K562 (cell line): ENCODE measurements around the gene KCNG1. TPM values are rescaled to one million over a fixed set of nuclear protein-coding genes. Genes with fewer than 3 reads are reported as not detected.

Source experiments
- ATAC-seq: fragments of 200-7000 bp; cut with Tn5 transposase; 3 replicates; pipeline ENCODE4 v1.9.1; 2020; ENCODE audit warnings: moderate library complexity
- BruUV-seq: library from RNA; stranded (reverse); fragments of 400-500 nt; replicated peaks from 2 replicates; lab custom pipeline; 2021; lab: Mats Ljungman, UMichigan
- CTCF ChIA-PET: fragments of 300-600 bp; formaldehyde crosslinking; extraction: SDS; loops from one replicate; lab custom pipeline; 2021; ENCODE audit warnings: low intra/inter-chr PET ratio; lab: Yijun Ruan, JAX
- POLR2A ChIA-PET: fragments of 300-600, 350-650 bp; sonication (Branson Sonifier 250); formaldehyde crosslinking; extraction: SDS; loops from one replicate; lab custom pipeline; 2021; ENCODE audit warnings: antibody characterized with exemption, inconsistent platforms; lab: Yijun Ruan, JAX
- DNase-seq, 4 experiments: peaks; one replicate each; pipeline versions ENCODE4 v3.0.0 to v3.0.0-alpha.2; 2011 to 2018; ENCODE audit warnings: low spot score in 3 of 4, mixed read lengths in 3 of 4; ENCODE audit errors: extremely low read depth in 1 of 4
- FAIRE-seq: peaks from 2 replicates; lab custom pipeline; 2011; peaks lifted over from hg19 to GRCh38; lab: Jason Lieb, UNC
- H2AFZ ChIP-seq: 2 replicates; pipeline ENCODE4 v1.6.0; 2011; ENCODE audit warnings: low read depth, low read length, control low read depth, inconsistent platforms
- H3K27ac ChIP-seq: fragments of 200-600 bp; 3 replicates; pipeline ENCODE4 v1.8.0; 2011; ENCODE audit warnings: low read depth, mild to moderate bottlenecking, control low read depth, inconsistent platforms, low read length, moderate library complexity, mixed read lengths; ENCODE audit errors: extremely low read depth
- H3K27me3 ChIP-seq, 2 experiments: fragments of 300-600 bp in 1 of 2; 2 replicates in 1 of 2; 3 replicates in 1 of 2; pipeline versions ENCODE4 v1.6.0 to v1.8.0; 2011; ENCODE audit warnings: inconsistent platforms in 2 of 2, low read length in 2 of 2, mild to moderate bottlenecking in 1 of 2, mixed read lengths in 1 of 2, moderate library complexity in 1 of 2; ENCODE audit not compliant: control insufficient read depth in 2 of 2, insufficient read depth in 2 of 2
- H3K36me3 ChIP-seq: fragments of 300-600 bp; 3 replicates; pipeline ENCODE4 v1.8.0; 2011; ENCODE audit warnings: mild to moderate bottlenecking, low read length, inconsistent platforms; ENCODE audit not compliant: control insufficient read depth, insufficient read depth
- H3K4me1 ChIP-seq, 2 experiments: fragments of 200-600 bp in 1 of 2; replicated peaks in 1 of 2; 2 replicates in 1 of 2; 3 replicates in 1 of 2; pipeline versions ENCODE4 v1.5.1 to v1.8.0; 2011; ENCODE audit warnings: inconsistent platforms in 2 of 2, low read length in 2 of 2, mild to moderate bottlenecking in 1 of 2, mixed read lengths in 1 of 2, moderate library complexity in 1 of 2; ENCODE audit not compliant: control insufficient read depth in 2 of 2, insufficient read depth in 2 of 2
- H3K4me2 ChIP-seq: 2 replicates; pipeline ENCODE4 v1.6.1; 2011; ENCODE audit warnings: low read length, control low read depth, inconsistent platforms, mixed read lengths; ENCODE audit not compliant: insufficient read depth
- H3K4me3 ChIP-seq: fragments of 200-600 bp; sonication (generic), shearing (Covaris generic); 2 replicates; pipeline ENCODE4 v1.5.1; 2016; ENCODE audit warnings: control low read depth, inconsistent platforms
- H3K79me2 ChIP-seq: fragments of 200-600 bp; 3 replicates; pipeline ENCODE4 v1.8.0; 2011; ENCODE audit warnings: low read length, inconsistent platforms; ENCODE audit not compliant: control insufficient read depth, insufficient read depth
- H3K9ac ChIP-seq, 2 experiments: 2 replicates each; pipeline versions ENCODE4 v1.6.0 to v1.6.1; 2011; ENCODE audit warnings: low read depth in 2 of 2, low read length in 2 of 2, control low read depth in 1 of 2, inconsistent platforms in 1 of 2, mild to moderate bottlenecking in 1 of 2, mixed read lengths in 1 of 2; ENCODE audit not compliant: insufficient read depth in 1 of 2
- H3K9me1 ChIP-seq: one replicate; pipeline ENCODE4 v1.6.0; 2011; ENCODE audit warnings: inconsistent platforms, mild to moderate bottlenecking, low read length, moderate library complexity; ENCODE audit not compliant: control insufficient read depth, insufficient read depth
- H3K9me3 ChIP-seq: replicated peaks from 2 replicates; pipeline ENCODE4 v1.5.1; 2011; ENCODE audit warnings: low read depth, low read length, inconsistent platforms; ENCODE audit not compliant: control insufficient read depth, insufficient read depth
- H4K20me1 ChIP-seq: replicated peaks from 2 replicates; pipeline ENCODE4 v1.6.1; 2011; ENCODE audit warnings: low read length, inconsistent platforms, mixed read lengths; ENCODE audit not compliant: control insufficient read depth, insufficient read depth
- BRD9 ChIP-seq: fragments of 450-650 bp; IDR thresholded peaks from 2 replicates; pipeline ENCODE4 v1.6.1; 2018; ENCODE audit warnings: low read depth; ENCODE audit not compliant: partially characterized antibody
- CC2D1A ChIP-seq: fragments of 450-650 bp; IDR thresholded peaks from 2 replicates; pipeline ENCODE4 v1.6.1; 2017; ENCODE audit warnings: mild to moderate bottlenecking
- ELF1 ChIP-seq: fragments of 200-800 bp; sonication (Bioruptor generic); IDR thresholded peaks from 2 replicates; pipeline ENCODE4 v1.6.1; 2016; ENCODE audit warnings: missing genetic modification characterization, missing compliant biosample characterization
- NFRKB ChIP-seq: fragments of 450-650 bp; IDR thresholded peaks from 2 replicates; pipeline ENCODE4 v1.6.1; 2016; ENCODE audit warnings: low read depth
- RFX5 ChIP-seq: IDR thresholded peaks from 2 replicates; pipeline ENCODE4 v1.6.1; 2011; ENCODE audit warnings: low read depth, mild to moderate bottlenecking, improper control_type of control experiment, low read length
- SP1 ChIP-seq: sonication (generic); formaldehyde crosslinking; IDR thresholded peaks from 2 replicates; pipeline ENCODE4 v1.8.1; 2022; ENCODE audit warnings: mild to moderate bottlenecking, missing genetic modification reagents
- ZFP30 ChIP-seq: fragments of 250-450 bp; sonication (Bioruptor Pico); IDR thresholded peaks from 2 replicates; pipeline ENCODE4 v1.8.0; 2022; ENCODE audit warnings: moderate library complexity, mild to moderate bottlenecking, inconsistent platforms, borderline replicate concordance
- ZFP36 ChIP-seq: fragments of 150-350 bp; IDR thresholded peaks from 2 replicates; pipeline ENCODE4 v1.6.1; 2018; ENCODE audit warnings: low read length, low read depth; ENCODE audit not compliant: partially characterized antibody
- ZKSCAN8 ChIP-seq: fragments of 200-800 bp; sonication (Bioruptor generic); IDR thresholded peaks from 2 replicates; pipeline ENCODE4 v1.6.1; 2016; ENCODE audit warnings: missing genetic modification characterization, missing compliant biosample characterization
- WGBS: fragments of 100-300 bp; shearing (Covaris generic); methylation state at CpG from one replicate; pipeline ENCODE4 v1.1.6; 2016; ENCODE audit warnings: low coverage, mixed read lengths; ENCODE audit not compliant: insufficient coverage; ENCODE audit errors: missing lambda C conversion rate; 5-methylcytosine and 5-hydroxymethylcytosine counted together
- in situ Hi-C: fragments of 300-500 bp; cut with MboI; formaldehyde crosslinking; loops from 4 replicates; pipeline ENCODE4 v1.15.0; 2018; ENCODE audit warnings: inconsistent platforms, mixed read lengths
- intact Hi-C: fragments of 100-400 bp; cut with micrococcal nuclease; formaldehyde crosslinking; loops from 2 replicates; pipeline ENCODE4 v1.14.2; 2022
- polyA plus RNA-seq, 8 experiments: library from polyadenylated mRNA; depleted of rRNA in 4 of 8; stranded (reverse) in 5 of 8; unstranded in 3 of 8; fragments of >200 nt; fragmentation: Nextera tagmentation in 2 of 8; fragmentation: Illumina TruSeq in 1 of 8; extraction: Ambion mirVana in 2 of 8; extraction: Trizol in 1 of 8; gene quantifications; 2 replicates each; pipeline versions ENCODE4 v1.2.1 to v1.2.3, GENCODE V29; 2011 to 2014; ENCODE audit warnings: inconsistent platforms in 1 of 8, missing spikeins in 1 of 8
- total RNA-seq, 7 experiments: library from RNA; depleted of rRNA in 6 of 7; stranded (reverse); fragments of >200 nt in 6 of 7; fragmentation: Illumina TruSeq in 2 of 7; extraction: Trizol in 2 of 7; gene quantifications; 2 replicates each; pipeline versions ENCODE4 v1.2.1 to v1.2.3, GENCODE V29; 2011 to 2021; ENCODE audit warnings: low replicate concordance in 1 of 7
- TF ChIP-seq, protein P1 (sequence below): fragments of 450-650 bp; IDR thresholded peaks from 2 replicates; pipeline ENCODE4 v1.6.1; 2016; ENCODE audit warnings: mild to moderate bottlenecking
- TF ChIP-seq, protein P2 (sequence below): fragments of 250-450 bp; sonication (Bioruptor Pico); IDR thresholded peaks from 2 replicates; pipeline ENCODE4 v1.8.0; 2022; ENCODE audit warnings: inconsistent platforms

The KCNG1 gene
- total and polyA plus RNA-seq, 9 of the 15 experiments (the other 6 are each of a cell fraction or from before 2014, with no cell fraction given): 0.06 to 1.5 (median 0.22) TPM; not detected in 2

DNA sequence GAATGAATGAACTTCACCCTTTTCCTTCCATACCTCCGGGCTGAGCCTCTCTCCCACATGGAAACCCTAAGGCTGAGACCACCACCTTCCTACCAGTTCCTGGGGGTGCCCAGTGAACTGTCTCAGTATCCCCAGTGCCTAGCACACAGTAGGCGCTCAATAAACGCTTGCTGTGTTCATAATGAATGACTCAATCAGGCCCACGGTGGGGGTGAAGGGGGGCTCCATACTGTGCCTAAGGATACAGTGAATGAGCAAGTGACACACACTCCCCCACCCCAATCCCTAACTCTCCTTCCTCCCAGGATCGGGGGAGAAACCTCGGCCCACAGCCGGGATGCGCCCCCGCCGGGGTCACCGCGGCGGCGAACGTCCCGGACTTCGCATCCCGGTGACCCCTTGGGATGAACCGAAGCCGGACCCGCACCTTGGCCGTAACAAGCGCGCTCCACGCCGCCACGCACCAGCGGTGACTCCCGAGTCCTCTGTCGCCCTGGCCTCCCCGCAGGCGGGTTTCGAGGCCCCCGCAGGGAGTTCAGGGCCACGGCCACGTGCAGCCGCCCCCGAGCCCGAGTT lies 592 bp downstream of the KCNG1 start:
- FAIRE-seq: no peak
- H4K20me1 ChIP-seq: peaks cover 6% of the 10 kb centered on the region
- TF ChIP-seq, protein P1, sequence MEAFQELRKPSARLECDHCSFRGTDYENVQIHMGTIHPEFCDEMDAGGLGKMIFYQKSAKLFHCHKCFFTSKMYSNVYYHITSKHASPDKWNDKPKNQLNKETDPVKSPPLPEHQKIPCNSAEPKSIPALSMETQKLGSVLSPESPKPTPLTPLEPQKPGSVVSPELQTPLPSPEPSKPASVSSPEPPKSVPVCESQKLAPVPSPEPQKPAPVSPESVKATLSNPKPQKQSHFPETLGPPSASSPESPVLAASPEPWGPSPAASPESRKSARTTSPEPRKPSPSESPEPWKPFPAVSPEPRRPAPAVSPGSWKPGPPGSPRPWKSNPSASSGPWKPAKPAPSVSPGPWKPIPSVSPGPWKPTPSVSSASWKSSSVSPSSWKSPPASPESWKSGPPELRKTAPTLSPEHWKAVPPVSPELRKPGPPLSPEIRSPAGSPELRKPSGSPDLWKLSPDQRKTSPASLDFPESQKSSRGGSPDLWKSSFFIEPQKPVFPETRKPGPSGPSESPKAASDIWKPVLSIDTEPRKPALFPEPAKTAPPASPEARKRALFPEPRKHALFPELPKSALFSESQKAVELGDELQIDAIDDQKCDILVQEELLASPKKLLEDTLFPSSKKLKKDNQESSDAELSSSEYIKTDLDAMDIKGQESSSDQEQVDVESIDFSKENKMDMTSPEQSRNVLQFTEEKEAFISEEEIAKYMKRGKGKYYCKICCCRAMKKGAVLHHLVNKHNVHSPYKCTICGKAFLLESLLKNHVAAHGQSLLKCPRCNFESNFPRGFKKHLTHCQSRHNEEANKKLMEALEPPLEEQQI: no peak
- TF ChIP-seq CC2D1A: no peak
- TF ChIP-seq NFRKB: no peak
- no peak for TF ChIP-seq ZFP36
- no peak for TF ChIP-seq SP1
- no peak for TF ChIP-seq ZFP30 (CRISPR knock-in tag)
- no peak for TF ChIP-seq RFX5
- TF ChIP-seq ZKSCAN8 (CRISPR knock-in tag): peak; percentile 91
- TF ChIP-seq, protein P2, sequence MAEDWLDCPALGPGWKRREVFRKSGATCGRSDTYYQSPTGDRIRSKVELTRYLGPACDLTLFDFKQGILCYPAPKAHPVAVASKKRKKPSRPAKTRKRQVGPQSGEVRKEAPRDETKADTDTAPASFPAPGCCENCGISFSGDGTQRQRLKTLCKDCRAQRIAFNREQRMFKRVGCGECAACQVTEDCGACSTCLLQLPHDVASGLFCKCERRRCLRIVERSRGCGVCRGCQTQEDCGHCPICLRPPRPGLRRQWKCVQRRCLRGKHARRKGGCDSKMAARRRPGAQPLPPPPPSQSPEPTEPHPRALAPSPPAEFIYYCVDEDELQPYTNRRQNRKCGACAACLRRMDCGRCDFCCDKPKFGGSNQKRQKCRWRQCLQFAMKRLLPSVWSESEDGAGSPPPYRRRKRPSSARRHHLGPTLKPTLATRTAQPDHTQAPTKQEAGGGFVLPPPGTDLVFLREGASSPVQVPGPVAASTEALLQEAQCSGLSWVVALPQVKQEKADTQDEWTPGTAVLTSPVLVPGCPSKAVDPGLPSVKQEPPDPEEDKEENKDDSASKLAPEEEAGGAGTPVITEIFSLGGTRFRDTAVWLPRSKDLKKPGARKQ (CRISPR knock-in tag): peak; percentile 89
- TF ChIP-seq BRD9: no peak
- TF ChIP-seq ELF1 (tag): no peak

More for the DNA sequence above, 592 bp downstream of the KCNG1 start:
- peak; percentile 6; the same call in 2 of the 3 replicates for ATAC-seq
- no peaks in the 10 kb centered on the region for H3K36me3 ChIP-seq
- H2AFZ ChIP-seq: peak overlapping the region; percentile 67
- H3K4me3 ChIP-seq: peak overlapping the region; percentile 39
- no peaks in the 10 kb centered on the region for H3K9me1 ChIP-seq
- peak overlapping the region in 1 of 2 experiments; percentile 47; a peak in 1 of 4 replicates for H3K9ac ChIP-seq
- ChIA-PET POLR2A (interaction anchor here (0.7 kb wide), 1 partner anchor 14 kb away, joined by 3 read pairs; no protein-coding TSS in a partner anchor), CTCF (no interaction called here)
- no TSS peak for BruUV-seq
- in situ Hi-C loops: no loop called here
- intact Hi-C loops: no loop called here
- no peak overlapping the region for H3K27ac ChIP-seq
- 19% methylated on average over 26 of the region's 39 CpGs for WGBS
- peaks cover 30 to 73% of the 10 kb centered on the region in 2 experiments for H3K27me3 ChIP-seq
- no peaks in the 10 kb centered on the region for H3K79me2 ChIP-seq
- no peak for DNase-seq
- peaks cover 0 to 17% of the 10 kb centered on the region in 2 experiments; a peak in 2 of 5 replicates for H3K4me1 ChIP-seq
- H3K4me2 ChIP-seq: 0 out of 2 replicates have a peak overlapping the region, but pooled peaks have one; percentile 7
- no peaks in the 10 kb centered on the region for H3K9me3 ChIP-seq
